ENCODE results near the gene FADS1. TPM values are rescaled to one million over a fixed set of nuclear protein-coding genes. Genes with fewer than 3 reads are reported as not detected.

The FADS1 gene
- total RNA-seq, 1 donor from 2014 or later = 74.6 TPM

DNA sequence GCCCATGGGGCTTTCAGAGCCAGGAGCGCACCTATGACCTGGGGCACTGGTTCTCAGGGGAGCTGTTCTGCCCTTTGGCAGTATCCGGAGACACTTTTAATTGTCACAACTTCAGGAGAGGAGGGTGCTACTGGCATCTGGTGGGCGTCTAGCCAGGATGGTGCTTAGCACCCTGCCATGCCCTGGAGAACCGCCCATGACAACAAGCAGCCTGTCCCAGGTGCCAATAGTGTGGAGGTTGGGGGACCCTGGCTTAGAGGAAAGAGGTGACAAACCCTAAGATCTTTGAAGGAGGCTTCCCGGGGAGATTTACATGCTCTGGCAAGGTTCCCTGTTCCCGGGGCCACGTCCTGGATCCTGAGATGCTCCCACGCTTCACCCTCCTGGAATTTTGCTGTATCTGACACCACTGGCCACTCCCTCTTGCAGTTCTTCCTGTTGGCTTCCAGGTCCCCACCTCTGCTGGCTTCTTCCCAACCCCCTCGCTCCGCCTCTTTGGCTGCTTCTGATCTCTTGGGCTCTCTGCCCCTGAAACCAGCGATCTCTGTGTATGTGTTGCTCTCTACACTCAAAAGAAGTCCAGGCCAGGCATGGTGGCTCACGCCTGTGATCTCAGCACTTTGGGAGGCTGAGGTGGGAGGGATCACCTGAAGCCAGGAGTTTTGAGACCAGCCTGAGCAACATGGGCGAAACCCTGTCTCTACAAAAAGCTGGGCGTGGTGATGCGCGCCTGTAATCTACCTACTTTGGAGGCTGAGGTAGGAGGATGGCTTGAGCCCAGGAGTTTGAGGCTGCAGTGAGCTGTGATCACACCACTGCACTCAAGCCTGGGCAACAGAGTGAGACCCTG lies 43.5 kb upstream of the FADS1 start:
- H3K4me1 Mint-ChIP-seq (ENCODE audit: low read depth, unreplicated experiment) = no peaks in the 10 kb centered on the region
- H3K36me3 Mint-ChIP-seq (ENCODE audit: low read depth, unreplicated experiment) = peaks cover 27% of the 10 kb centered on the region
- H3K4me3 ChIP-seq (ENCODE audit: insufficient read depth, low read depth, low read length) = no peak overlapping the region
- H3K9ac ChIP-seq (ENCODE audit: low read length) = no peak overlapping the region
- H3K27ac Mint-ChIP-seq (ENCODE audit: unreplicated experiment) = no peak overlapping the region
- H3K79me2 ChIP-seq (ENCODE audit: insufficient read depth, low read length) = no peaks in the 10 kb centered on the region
- no peak overlapping the region for H3K27ac ChIP-seq (ENCODE audit: low read depth, low read length)
- H3K36me3 ChIP-seq (ENCODE audit: insufficient read depth, low read length) = peaks cover 28% of the 10 kb centered on the region
- H3K4me2 ChIP-seq (ENCODE audit: low read length) = no peak overlapping the region
- H3K4me1 ChIP-seq (ENCODE audit: insufficient read depth, low read length) = no peaks in the 10 kb centered on the region
- H3K9me3 Mint-ChIP-seq (ENCODE audit: unreplicated experiment) = no peaks in the 10 kb centered on the region
- H3K27me3 ChIP-seq (ENCODE audit: insufficient read depth, low read length) = no peaks in the 10 kb centered on the region
- H3K9me3 ChIP-seq (ENCODE audit: insufficient read depth, low read depth, low read length) = no peaks in the 10 kb centered on the region
- FAIRE-seq (no peak), DNase-seq (ENCODE audit: low read depth) (peak; percentile 21)
- peaks cover 31% of the 10 kb centered on the region for H4K20me1 ChIP-seq (ENCODE audit: insufficient read depth, low read length)
- TF ChIP-seq, protein P1, sequence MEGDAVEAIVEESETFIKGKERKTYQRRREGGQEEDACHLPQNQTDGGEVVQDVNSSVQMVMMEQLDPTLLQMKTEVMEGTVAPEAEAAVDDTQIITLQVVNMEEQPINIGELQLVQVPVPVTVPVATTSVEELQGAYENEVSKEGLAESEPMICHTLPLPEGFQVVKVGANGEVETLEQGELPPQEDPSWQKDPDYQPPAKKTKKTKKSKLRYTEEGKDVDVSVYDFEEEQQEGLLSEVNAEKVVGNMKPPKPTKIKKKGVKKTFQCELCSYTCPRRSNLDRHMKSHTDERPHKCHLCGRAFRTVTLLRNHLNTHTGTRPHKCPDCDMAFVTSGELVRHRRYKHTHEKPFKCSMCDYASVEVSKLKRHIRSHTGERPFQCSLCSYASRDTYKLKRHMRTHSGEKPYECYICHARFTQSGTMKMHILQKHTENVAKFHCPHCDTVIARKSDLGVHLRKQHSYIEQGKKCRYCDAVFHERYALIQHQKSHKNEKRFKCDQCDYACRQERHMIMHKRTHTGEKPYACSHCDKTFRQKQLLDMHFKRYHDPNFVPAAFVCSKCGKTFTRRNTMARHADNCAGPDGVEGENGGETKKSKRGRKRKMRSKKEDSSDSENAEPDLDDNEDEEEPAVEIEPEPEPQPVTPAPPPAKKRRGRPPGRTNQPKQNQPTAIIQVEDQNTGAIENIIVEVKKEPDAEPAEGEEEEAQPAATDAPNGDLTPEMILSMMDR (IDR thresholded peaks at IDR 0.05; ENCODE audit: insufficient read depth, low read depth, low read length) = no peak
- TF ChIP-seq EZH2 (IDR thresholded peaks at IDR 0.05; ENCODE audit: insufficient read depth, low read length) = no peak
- H3K4me3 Mint-ChIP-seq (ENCODE audit: unreplicated experiment) = peak overlapping the region; percentile 17
- no peak overlapping the region for H2AFZ ChIP-seq (ENCODE audit: low read depth, low read length)
- H3K27me3 Mint-ChIP-seq (ENCODE audit: low read depth, unreplicated experiment) = no peaks in the 10 kb centered on the region

DNA sequence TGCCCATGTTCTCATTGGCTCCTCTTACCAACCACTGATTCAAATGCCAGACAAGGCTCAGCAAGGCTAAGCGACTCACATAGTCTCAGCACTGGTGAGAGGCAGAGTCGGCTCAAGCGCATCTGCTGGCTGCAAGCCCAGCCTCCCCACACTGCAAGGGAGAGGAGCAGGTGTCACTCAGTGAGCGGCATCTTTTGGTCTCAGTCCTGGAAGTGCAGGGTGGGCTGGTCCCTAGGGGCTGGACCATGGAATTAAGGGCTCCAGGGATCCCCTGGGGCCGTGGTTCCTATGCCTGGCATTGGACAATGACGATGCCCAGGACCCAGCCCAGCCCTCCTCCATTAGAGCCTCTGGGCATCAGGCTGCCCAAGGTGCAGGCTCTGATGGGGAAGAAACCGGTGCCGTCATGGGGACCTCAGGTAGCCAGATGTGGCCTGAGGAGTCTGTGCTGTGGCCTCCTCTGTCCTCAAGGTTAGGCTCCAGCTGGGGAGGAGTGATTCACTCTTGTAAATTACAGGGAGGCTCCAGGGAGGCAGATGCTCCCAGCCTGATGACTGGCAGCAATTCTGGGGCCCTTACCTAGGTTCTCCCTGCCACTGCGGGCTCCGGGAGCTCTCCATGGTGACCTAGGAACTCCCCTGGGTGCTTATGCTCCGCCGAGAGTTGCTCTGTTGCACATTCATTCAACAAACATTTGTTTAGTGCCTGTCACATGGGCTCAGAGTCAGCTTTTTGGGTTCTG lies 39.3 kb upstream of the FADS1 start:
- no peaks in the 10 kb centered on the region for H3K4me1 Mint-ChIP-seq (ENCODE audit: low read depth, unreplicated experiment)
- H3K27ac ChIP-seq (ENCODE audit: low read depth, low read length) = no peak overlapping the region
- no peaks in the 10 kb centered on the region for H3K9me3 Mint-ChIP-seq (ENCODE audit: unreplicated experiment)

More for the DNA sequence above, 39.3 kb upstream of the FADS1 start:
- Histone ChIP-seq H3K4me2 (ENCODE audit: low read length) (no peak overlapping the region), H3K27me3 (ENCODE audit: insufficient read depth, low read length) (no peaks in the 10 kb centered on the region), H4K20me1 (ENCODE audit: insufficient read depth, low read length) (peaks cover 62% of the 10 kb centered on the region), H3K36me3 (ENCODE audit: insufficient read depth, low read length) (peaks cover 39% of the 10 kb centered on the region), H3K79me2 (ENCODE audit: insufficient read depth, low read length) (no peaks in the 10 kb centered on the region), H2AFZ (ENCODE audit: low read depth, low read length) (no peak overlapping the region), H3K9ac (ENCODE audit: low read length) (no peak overlapping the region), H3K4me3 (ENCODE audit: insufficient read depth, low read depth, low read length) (no peak overlapping the region), H3K9me3 (ENCODE audit: insufficient read depth, low read depth, low read length) (no peaks in the 10 kb centered on the region), H3K4me1 (ENCODE audit: insufficient read depth, low read length) (no peaks in the 10 kb centered on the region)
- DNase-seq (ENCODE audit: low read depth) (no peak), FAIRE-seq (no peak)
- TF ChIP-seq EZH2 (IDR thresholded peaks at IDR 0.05; ENCODE audit: insufficient read depth, low read length) = no peak
- TF ChIP-seq, protein P1 (IDR thresholded peaks at IDR 0.05; ENCODE audit: insufficient read depth, low read depth, low read length) = no peak
- Mint-ChIP-seq H3K36me3 (ENCODE audit: low read depth, unreplicated experiment) (peaks cover 17% of the 10 kb centered on the region), H3K4me3 (ENCODE audit: unreplicated experiment) (no peak overlapping the region), H3K27ac (ENCODE audit: unreplicated experiment) (no peak overlapping the region), H3K27me3 (ENCODE audit: low read depth, unreplicated experiment) (no peaks in the 10 kb centered on the region)

Data from astrocyte (in vitro differentiated cells and primary cell).